22Rv1 (cell line): Measurements from ENCODE around the gene SPECC1L.

ENCODE experiments used
- CTCF ChIP-seq: fragments of 450-650 bp; IDR thresholded peaks from 2 replicates; pipeline ENCODE4 v1.5.1; 2017; ENCODE audit warnings: mild to moderate bottlenecking
- ZFX ChIP-seq: fragments of 450-650 bp; IDR thresholded peaks from 2 replicates; pipeline ENCODE4 v1.6.1; 2017; ENCODE audit warnings: antibody characterized with exemption, borderline replicate concordance

GRCh38 chr22:24291515-24292201, 21.0 kb downstream of the SPECC1L start:
- no peak for TF ChIP-seq CTCF
- TF ChIP-seq ZFX, result no peak
